ENCODE measurements around the gene DHX36. TPM values are rescaled to one million over a fixed set of nuclear protein-coding genes. Genes with fewer than 3 reads are reported as not detected.

The DHX36 gene
- total RNA-seq, 4 donors from 2014 or later: 53.8 to 116 (median 109) TPM

- Histone ChIP-seq H3K9me3 (no peaks in the 10 kb centered on the region), H3K4me3 (no peak overlapping the region), H3K27ac (no peak overlapping the region), H3K4me1 (peaks cover 0 to 7% of the 10 kb centered on the region in 2 donors), H3K27me3 (no peaks in the 10 kb centered on the region), H3K36me3 (no peaks in the 10 kb centered on the region)
- no peak for DNase-seq
- intact Hi-C loops (cut with DNase I; ENCODE audit: low total_unique reads): no loop called here
- no peak for TF ChIP-seq POLR2A (IDR thresholded peaks at IDR 0.05)
- no peak for TF ChIP-seq CTCF (IDR thresholded peaks at IDR 0.05)
These were observed 3.6 kb upstream of the DHX36 start for GRCh38 chr3:154327871-154328270.

GRCh38 chr3:154324919-154325318 is 632 bp upstream of the DHX36 start:
- H3K27ac ChIP-seq: peak overlapping the region; percentile 89 to 92
- intact Hi-C loops (cut with DNase I; ENCODE audit: low total_unique reads): no loop called here
- peaks cover 6 to 12% of the 10 kb centered on the region in 2 donors for H3K4me1 ChIP-seq
- no peaks in the 10 kb centered on the region for H3K9me3 ChIP-seq
- H3K36me3 ChIP-seq: no peaks in the 10 kb centered on the region
- no peaks in the 10 kb centered on the region for H3K27me3 ChIP-seq
- no peak for TF ChIP-seq CTCF (IDR thresholded peaks at IDR 0.05)
- TF ChIP-seq POLR2A (IDR thresholded peaks at IDR 0.05): no peak
- H3K4me3 ChIP-seq: peak overlapping the region; percentile 86 to 89
- DNase-seq: no peak

- no peak for TF ChIP-seq POLR2A (IDR thresholded peaks at IDR 0.05)
- TF ChIP-seq CTCF (IDR thresholded peaks at IDR 0.05): no peak
- no peak overlapping the region for H3K4me3 ChIP-seq
- DNase-seq: no peak
- H3K4me1 ChIP-seq: peaks cover 0 to 6% of the 10 kb centered on the region in 2 donors
- no peaks in the 10 kb centered on the region for H3K9me3 ChIP-seq
- no peaks in the 10 kb centered on the region for H3K36me3 ChIP-seq
- no peak overlapping the region for H3K27ac ChIP-seq
- no peaks in the 10 kb centered on the region for H3K27me3 ChIP-seq
- intact Hi-C loops (cut with DNase I; ENCODE audit: low total_unique reads): no loop called here
These were observed 7.1 kb downstream of the DHX36 start for GRCh38 chr3:154316974-154317767.

- no peaks in the 10 kb centered on the region for H3K4me1 ChIP-seq
- TF ChIP-seq POLR2A (IDR thresholded peaks at IDR 0.05) (no peak), CTCF (IDR thresholded peaks at IDR 0.05) (no peak)
- no peak overlapping the region for H3K4me3 ChIP-seq
- H3K9me3 ChIP-seq: no peaks in the 10 kb centered on the region
- H3K36me3 ChIP-seq: no peaks in the 10 kb centered on the region
- DNase-seq: no peak
- H3K27me3 ChIP-seq: no peaks in the 10 kb centered on the region
- intact Hi-C loops (cut with DNase I; ENCODE audit: low total_unique reads): no loop called here
- H3K27ac ChIP-seq: no peak overlapping the region
These were observed 10.1 kb downstream of the DHX36 start for GRCh38 chr3:154314152-154314551.

- intact Hi-C loops (cut with DNase I; ENCODE audit: low total_unique reads): no loop called here
- H3K27me3 ChIP-seq: no peaks in the 10 kb centered on the region
- DNase-seq: no peak
- H3K9me3 ChIP-seq: no peaks in the 10 kb centered on the region
- no peaks in the 10 kb centered on the region for H3K36me3 ChIP-seq
- no peak overlapping the region for H3K4me3 ChIP-seq
- H3K27ac ChIP-seq: no peak overlapping the region
- no peaks in the 10 kb centered on the region for H3K4me1 ChIP-seq
- TF ChIP-seq POLR2A (IDR thresholded peaks at IDR 0.05): no peak
- TF ChIP-seq CTCF (IDR thresholded peaks at IDR 0.05): no peak
These were observed 13.4 kb downstream of the DHX36 start for GRCh38 chr3:154310840-154311239.

All from uterus (tissue), 4 donors.